H9 (cell line): ENCODE data around the gene ARL5B. TPM values are rescaled to one million over a fixed set of nuclear protein-coding genes. Genes with fewer than 3 reads are reported as not detected.

ENCODE experiments used
- DNase-seq: peaks from one replicate; pipeline ENCODE4 v3.0.0-alpha.2; 2017
- H2AFZ ChIP-seq: one replicate; pipeline ENCODE4 v1.6.1; 2013; ENCODE audit warnings: mild to moderate bottlenecking, low read length, control low read depth, moderate library complexity
- H2AK5ac ChIP-seq: 2 replicates; pipeline ENCODE4 v1.6.1; 2013; ENCODE audit warnings: low read length, control low read depth, mixed read lengths; ENCODE audit not compliant: insufficient read length
- H2BK120ac ChIP-seq: one replicate; pipeline ENCODE4 v1.6.1; 2013; ENCODE audit warnings: low read depth, mild to moderate bottlenecking, low read length, control low read depth, inconsistent platforms; ENCODE audit not compliant: poor library complexity, severe bottlenecking
- H2BK12ac ChIP-seq: 2 replicates; pipeline ENCODE4 v1.6.1; 2013; ENCODE audit warnings: low read length, control low read depth, mixed read lengths, low read depth; ENCODE audit not compliant: insufficient read length
- H2BK15ac ChIP-seq: 2 replicates; pipeline ENCODE4 v1.6.1; 2013; ENCODE audit warnings: low read depth, low read length, control low read depth
- H2BK20ac ChIP-seq: one replicate; pipeline ENCODE4 v1.6.1; 2013; ENCODE audit warnings: low read depth, mild to moderate bottlenecking, low read length, control low read depth, inconsistent platforms; ENCODE audit not compliant: poor library complexity, severe bottlenecking
- H2BK5ac ChIP-seq: 2 replicates; pipeline ENCODE4 v1.6.1; 2013; ENCODE audit warnings: low read length, control low read depth, mixed read lengths; ENCODE audit not compliant: insufficient read length
- H3K14ac ChIP-seq: 2 replicates; pipeline ENCODE4 v1.6.1; 2013; ENCODE audit warnings: low read length, control low read depth; ENCODE audit not compliant: insufficient read depth
- H3K18ac ChIP-seq: 2 replicates; pipeline ENCODE4 v1.6.1; 2013; ENCODE audit warnings: low read depth, mild to moderate bottlenecking, mixed read lengths, low read length, control low read depth; ENCODE audit not compliant: insufficient read length
- H3K23ac ChIP-seq: 2 replicates; pipeline ENCODE4 v1.6.1; 2013; ENCODE audit warnings: low read length, control low read depth, mixed read lengths, low read depth; ENCODE audit not compliant: insufficient read length
- H3K23me2 ChIP-seq: 2 replicates; pipeline ENCODE4 v1.6.1; 2013; ENCODE audit warnings: low read depth, mild to moderate bottlenecking, mixed read lengths, low read length, control low read depth; ENCODE audit not compliant: insufficient read length, poor library complexity, severe bottlenecking
- H3K27ac ChIP-seq: 2 replicates; pipeline ENCODE4 v1.5.1; 2013; ENCODE audit warnings: low read length, control low read depth, mixed read lengths, low read depth; ENCODE audit not compliant: insufficient read length
- H3K27me3 ChIP-seq: 2 replicates; pipeline ENCODE4 v1.6.1; 2013; ENCODE audit warnings: low read length, control low read depth, inconsistent platforms; ENCODE audit not compliant: insufficient read depth
- H3K4ac ChIP-seq: 2 replicates; pipeline ENCODE4 v1.6.1; 2013; ENCODE audit warnings: low read depth, mild to moderate bottlenecking, control low read depth, inconsistent platforms, low read length, moderate library complexity
- H3K4me1 ChIP-seq: 2 replicates; pipeline ENCODE4 v1.6.1; 2013; ENCODE audit warnings: low read length, control low read depth, inconsistent platforms; ENCODE audit not compliant: insufficient read depth
- H3K4me2 ChIP-seq: 2 replicates; pipeline ENCODE4 v1.6.1; 2013; ENCODE audit warnings: low read length, control low read depth, mixed read lengths; ENCODE audit not compliant: insufficient read length, insufficient read depth
- H3K56ac ChIP-seq: 2 replicates; pipeline ENCODE4 v1.6.1; 2013; ENCODE audit warnings: low read depth, mild to moderate bottlenecking, mixed read lengths, low read length, control low read depth; ENCODE audit not compliant: insufficient read length
- H3K79me1 ChIP-seq: 2 replicates; pipeline ENCODE4 v1.6.1; 2013; ENCODE audit warnings: low read depth, mild to moderate bottlenecking, moderate library complexity, low read length, control low read depth, inconsistent platforms; ENCODE audit not compliant: insufficient read depth, poor library complexity, severe bottlenecking
- H3K79me2 ChIP-seq: 2 replicates; pipeline ENCODE4 v1.6.1; 2013; ENCODE audit warnings: low read length, control low read depth, inconsistent platforms; ENCODE audit not compliant: insufficient read depth
- H3K9ac ChIP-seq: 2 replicates; pipeline ENCODE4 v1.6.1; 2013; ENCODE audit warnings: low read length, control low read depth, mixed read lengths; ENCODE audit not compliant: insufficient read length; ENCODE audit errors: extremely low read depth
- H3K9me3 ChIP-seq: one replicate; pipeline ENCODE4 v1.6.1; 2013; ENCODE audit warnings: low read depth, low read length, inconsistent platforms; ENCODE audit not compliant: control insufficient read depth
- H3T11ph ChIP-seq: one replicate; pipeline ENCODE4 v1.6.1; 2013; ENCODE audit warnings: mild to moderate bottlenecking, low read length, control low read depth, inconsistent platforms
- H4K20me1 ChIP-seq: one replicate; pipeline ENCODE4 v1.6.1; 2013; ENCODE audit not compliant: control insufficient read depth, insufficient read length, insufficient read depth
- H4K5ac ChIP-seq: 2 replicates; pipeline ENCODE4 v1.6.1; 2013; ENCODE audit warnings: low read depth, mild to moderate bottlenecking, mixed read lengths, low read length, control low read depth; ENCODE audit not compliant: insufficient read length
- H4K8ac ChIP-seq: replicated peaks from 2 replicates; pipeline ENCODE4 v1.6.1; 2013; ENCODE audit warnings: low read length, control low read depth, mixed read lengths, low read depth; ENCODE audit not compliant: insufficient read length
- H4K91ac ChIP-seq: 2 replicates; pipeline ENCODE4 v1.6.1; 2013; ENCODE audit warnings: low read depth, mild to moderate bottlenecking, moderate library complexity, mixed read lengths, low read length, control low read depth; ENCODE audit not compliant: insufficient read length
- H3K27ac Mint-ChIP-seq, 3 experiments: 2 replicates in 2 of 3; 3 replicates in 1 of 3; pipeline ENCODE4 v1.8.0; 2020 to 2021; ENCODE audit warnings: mixed read lengths in 3 of 3, mild to moderate bottlenecking in 1 of 3, moderate library complexity in 1 of 3
- H3K27me3 Mint-ChIP-seq: 2 replicates; pipeline ENCODE4 v1.8.0; 2021; ENCODE audit warnings: low read depth, mild to moderate bottlenecking, moderate library complexity, mixed read lengths
- H3K36me3 Mint-ChIP-seq, 3 experiments: 2 replicates in 2 of 3; 3 replicates in 1 of 3; pipeline ENCODE4 v1.8.0; 2020 to 2021; ENCODE audit warnings: low read depth in 3 of 3, mixed read lengths in 3 of 3; ENCODE audit not compliant: insufficient read depth in 1 of 3
- H3K4me1 Mint-ChIP-seq, 2 experiments: 2 replicates each; pipeline ENCODE4 v1.8.0; 2020; ENCODE audit warnings: mixed read lengths in 2 of 2
- H3K4me3 Mint-ChIP-seq, 2 experiments: 2 replicates in 1 of 2; 3 replicates in 1 of 2; pipeline ENCODE4 v1.8.0; 2020 to 2021; ENCODE audit warnings: mild to moderate bottlenecking in 2 of 2, mixed read lengths in 2 of 2, moderate library complexity in 1 of 2
- H3K9me3 Mint-ChIP-seq, 2 experiments: 2 replicates in 1 of 2; 3 replicates in 1 of 2; pipeline ENCODE4 v1.8.0; 2020; ENCODE audit warnings: mild to moderate bottlenecking in 2 of 2, mixed read lengths in 2 of 2, moderate library complexity in 1 of 2
- CTCF ChIP-seq: fragments of 200-600 bp; sonication (generic); conservative IDR thresholded peaks from 3 replicates; pipeline ENCODE4 v1.8.0; 2021; ENCODE audit warnings: antibody characterized with exemption, mild to moderate bottlenecking
- WGBS: extraction: QIAGEN DNeasy Blood & Tissue Kit; methylation state at CpG from one replicate; pipeline ENCODE4 v1.1.7; 2013; ENCODE audit warnings: missing lambda C conversion rate, low lambda C conversion rate, mixed read lengths; ENCODE audit not compliant: insufficient read length; ENCODE audit errors: extremely low coverage; 5-methylcytosine and 5-hydroxymethylcytosine counted together
- total RNA-seq: library from RNA; stranded (reverse); gene quantifications from 2 replicates; pipeline ENCODE4 v1.2.1, GENCODE V29; 2021

Gene ARL5B
- total RNA-seq, 1 experiment from 2014 or later = 33.9 TPM

- no peaks in the 10 kb centered on the region for H3K79me2 ChIP-seq
- H3K79me1 ChIP-seq = no peaks in the 10 kb centered on the region
- no peak overlapping the region for H3K23ac ChIP-seq
- no peak overlapping the region for H3K4me2 ChIP-seq
- H3K56ac ChIP-seq = no peak overlapping the region
- no peak overlapping the region for H4K8ac ChIP-seq
- Mint-ChIP-seq H3K9me3 (no peaks in the 10 kb centered on the region), H3K27ac (no peak overlapping the region; a peak in 1 of 7 replicates), H3K27me3 (no peaks in the 10 kb centered on the region), H3K4me3 (no peak overlapping the region), H3K4me1 (peaks cover 0 to 5% of the 10 kb centered on the region in 2 experiments; a peak in 2 of 4 replicates), H3K36me3 (peaks cover 2 to 41% (median 22%) of the 10 kb centered on the region in 3 experiments; a peak in 6 of 7 replicates)
- H3K4me1 ChIP-seq = no peaks in the 10 kb centered on the region; the same call in 1 of the 2 replicates
- H3K9ac ChIP-seq = no peak overlapping the region
- H3K18ac ChIP-seq = no peak overlapping the region
- no peaks in the 10 kb centered on the region for H3K23me2 ChIP-seq
- no peaks in the 10 kb centered on the region for H3K27me3 ChIP-seq
- no peak overlapping the region for H4K5ac ChIP-seq
- H3K14ac ChIP-seq = no peak overlapping the region
- no peak overlapping the region for H2BK12ac ChIP-seq
- H2BK5ac ChIP-seq = no peak overlapping the region
- no peak overlapping the region for H2BK120ac ChIP-seq
- no peak overlapping the region for H2BK20ac ChIP-seq
- no peak for DNase-seq
- H2BK15ac ChIP-seq = no peak overlapping the region
- H4K91ac ChIP-seq = no peak overlapping the region
- no peaks in the 10 kb centered on the region for H4K20me1 ChIP-seq
- no peak overlapping the region for H3K4ac ChIP-seq
- H3T11ph ChIP-seq = no peak overlapping the region
- H3K9me3 ChIP-seq = no peaks in the 10 kb centered on the region
- H3K27ac ChIP-seq = no peak overlapping the region
- WGBS = no CpG with 5 or more reads among the region's 4 CpGs
- TF ChIP-seq CTCF = no peak
- no peak overlapping the region for H2AFZ ChIP-seq
- no peak overlapping the region for H2AK5ac ChIP-seq
Observed at GRCh38 chr10:18611168-18611567, 48.1 kb upstream of the ARL5B start.
